ENCODE measurements around the gene CSF2RB. TPM values are rescaled to one million over a fixed set of nuclear protein-coding genes. Genes with fewer than 3 reads are reported as not detected.

Gene CSF2RB
- polyA plus RNA-seq, 1 donor from 2014 or later, result 17.6 TPM

- peak overlapping the region in 1 of 4 donors; percentile 18 for H3K4me3 Mint-ChIP-seq
- H3K9me3 Mint-ChIP-seq, result peaks cover 0 to 2% (median 0%) of the 10 kb centered on the region in 3 donors
- H3K4me1 Mint-ChIP-seq, result peaks cover 0 to 12% (median 5%) of the 10 kb centered on the region in 3 donors
- peaks cover 11% of the 10 kb centered on the region for H3K27me3 Mint-ChIP-seq
- H3K27ac Mint-ChIP-seq, result peak overlapping the region in 2 of 3 donors; percentile 47 to 81
- no peaks in the 10 kb centered on the region for H3K36me3 Mint-ChIP-seq
Measured at GRCh38 chr22:36950797-36951590, 37.6 kb downstream of the CSF2RB start.

- Mint-ChIP-seq H3K9me3 (peaks cover 0 to 4% (median 2%) of the 10 kb centered on the region in 3 donors), H3K27ac (no peak overlapping the region)
Measured at GRCh38 chr22:36951746-36952145, 38.3 kb downstream of the CSF2RB start.

GRCh38 chr22:36953239-36954080 is 40.0 kb downstream of the CSF2RB start:
- Mint-ChIP-seq H3K36me3 (no peaks in the 10 kb centered on the region), H3K27ac (no peak overlapping the region), H3K4me1 (peaks cover 0 to 8% (median 5%) of the 10 kb centered on the region in 3 donors), H3K27me3 (peaks cover 11% of the 10 kb centered on the region), H3K9me3 (peaks cover 0 to 7% (median 2%) of the 10 kb centered on the region in 3 donors), H3K4me3 (no peak overlapping the region)

More at GRCh38 chr22:36951746-36952145, 38.3 kb downstream of the CSF2RB start:
- Mint-ChIP-seq H3K36me3 (no peaks in the 10 kb centered on the region), H3K4me3 (no peak overlapping the region), H3K27me3 (peaks cover 11% of the 10 kb centered on the region), H3K4me1 (peaks cover 0 to 12% (median 5%) of the 10 kb centered on the region in 3 donors)

- H3K27ac Mint-ChIP-seq, result no peak overlapping the region
- no peaks in the 10 kb centered on the region for H3K36me3 Mint-ChIP-seq
- peaks cover 0 to 8% (median 5%) of the 10 kb centered on the region in 3 donors for H3K4me1 Mint-ChIP-seq
- H3K4me3 Mint-ChIP-seq, result peak overlapping the region in 1 of 4 donors; percentile 67
- peaks cover 0 to 7% (median under 1%) of the 10 kb centered on the region in 3 donors for H3K9me3 Mint-ChIP-seq
- peaks cover 13% of the 10 kb centered on the region for H3K27me3 Mint-ChIP-seq
Measured at GRCh38 chr22:36954251-36955014, 41.0 kb downstream of the CSF2RB start.

- Mint-ChIP-seq H3K4me3 (no peak overlapping the region), H3K36me3 (no peaks in the 10 kb centered on the region), H3K9me3 (peaks cover 0 to 7% (median 0%) of the 10 kb centered on the region in 3 donors), H3K4me1 (peaks cover 0 to 8% (median 5%) of the 10 kb centered on the region in 3 donors), H3K27me3 (peaks cover 23% of the 10 kb centered on the region), H3K27ac (no peak overlapping the region)
Measured at GRCh38 chr22:36955691-36956090, 42.3 kb downstream of the CSF2RB start.

- Mint-ChIP-seq H3K4me1 (peaks cover 0 to 5% (median 5%) of the 10 kb centered on the region in 3 donors), H3K9me3 (peaks cover 0 to 7% (median 0%) of the 10 kb centered on the region in 3 donors), H3K36me3 (no peaks in the 10 kb centered on the region), H3K27ac (peak overlapping the region in 1 of 3 donors; percentile 89), H3K4me3 (no peak overlapping the region), H3K27me3 (peaks cover 26% of the 10 kb centered on the region)
Measured at GRCh38 chr22:36958366-36958765, 44.9 kb downstream of the CSF2RB start.

GRCh38 chr22:36961626-36962025 is 48.2 kb downstream of the CSF2RB start:
- Mint-ChIP-seq H3K4me3 (no peak overlapping the region), H3K27me3 (peaks cover 20% of the 10 kb centered on the region), H3K9me3 (peaks cover 0 to 4% (median 0%) of the 10 kb centered on the region in 3 donors), H3K36me3 (no peaks in the 10 kb centered on the region), H3K4me1 (no peaks in the 10 kb centered on the region), H3K27ac (no peak overlapping the region)

- Mint-ChIP-seq H3K4me1 (no peaks in the 10 kb centered on the region), H3K27ac (peak overlapping the region in 1 of 3 donors; percentile 39), H3K36me3 (no peaks in the 10 kb centered on the region), H3K27me3 (peaks cover 20% of the 10 kb centered on the region), H3K9me3 (no peaks in the 10 kb centered on the region), H3K4me3 (no peak overlapping the region)
Measured at GRCh38 chr22:36963302-36963701, 49.9 kb downstream of the CSF2RB start.

- H3K4me1 Mint-ChIP-seq, result no peaks in the 10 kb centered on the region
- H3K4me3 Mint-ChIP-seq, result no peak overlapping the region
- H3K9me3 Mint-ChIP-seq, result no peaks in the 10 kb centered on the region
- no peak overlapping the region for H3K27ac Mint-ChIP-seq
- H3K36me3 Mint-ChIP-seq, result no peaks in the 10 kb centered on the region
- peaks cover 20% of the 10 kb centered on the region for H3K27me3 Mint-ChIP-seq
Measured at GRCh38 chr22:36964106-36964505, 50.7 kb downstream of the CSF2RB start.

- Mint-ChIP-seq H3K27me3 (peaks cover 8% of the 10 kb centered on the region), H3K4me3 (no peak overlapping the region), H3K36me3 (no peaks in the 10 kb centered on the region), H3K27ac (no peak overlapping the region), H3K9me3 (no peaks in the 10 kb centered on the region), H3K4me1 (no peaks in the 10 kb centered on the region)
Measured at GRCh38 chr22:36965696-36966095, 52.3 kb downstream of the CSF2RB start.

GRCh38 chr22:36966851-36967540 is 53.6 kb downstream of the CSF2RB start:
- Mint-ChIP-seq H3K27ac (peak overlapping the region in 1 of 3 donors; percentile 73), H3K4me3 (no peak overlapping the region), H3K4me1 (no peaks in the 10 kb centered on the region), H3K27me3 (peaks cover 2% of the 10 kb centered on the region), H3K9me3 (no peaks in the 10 kb centered on the region), H3K36me3 (no peaks in the 10 kb centered on the region)

- H3K4me1 Mint-ChIP-seq, result no peaks in the 10 kb centered on the region
- no peaks in the 10 kb centered on the region for H3K36me3 Mint-ChIP-seq
- no peaks in the 10 kb centered on the region for H3K9me3 Mint-ChIP-seq
- H3K27ac Mint-ChIP-seq, result no peak overlapping the region
- peaks cover 1% of the 10 kb centered on the region for H3K27me3 Mint-ChIP-seq
- H3K4me3 Mint-ChIP-seq, result no peak overlapping the region
Measured at GRCh38 chr22:36968249-36968964, 55.0 kb downstream of the CSF2RB start.

GRCh38 chr22:36971341-36972125 is 58.1 kb downstream of the CSF2RB start:
- H3K4me3 Mint-ChIP-seq, result no peak overlapping the region
- H3K9me3 Mint-ChIP-seq, result no peaks in the 10 kb centered on the region
- no peaks in the 10 kb centered on the region for H3K27me3 Mint-ChIP-seq
- H3K36me3 Mint-ChIP-seq, result no peaks in the 10 kb centered on the region
- no peak overlapping the region for H3K27ac Mint-ChIP-seq
- no peaks in the 10 kb centered on the region for H3K4me1 Mint-ChIP-seq

Measured in IgD-negative memory B cell (primary cell).